ENCODE results near the gene SULF2. TPM values are rescaled to one million over a fixed set of nuclear protein-coding genes. Genes with fewer than 3 reads are reported as not detected.

SULF2 gene
- total RNA-seq, 4 donors from 2014 or later = 16.5 to 49.4 (median 31.1) TPM

DNA sequence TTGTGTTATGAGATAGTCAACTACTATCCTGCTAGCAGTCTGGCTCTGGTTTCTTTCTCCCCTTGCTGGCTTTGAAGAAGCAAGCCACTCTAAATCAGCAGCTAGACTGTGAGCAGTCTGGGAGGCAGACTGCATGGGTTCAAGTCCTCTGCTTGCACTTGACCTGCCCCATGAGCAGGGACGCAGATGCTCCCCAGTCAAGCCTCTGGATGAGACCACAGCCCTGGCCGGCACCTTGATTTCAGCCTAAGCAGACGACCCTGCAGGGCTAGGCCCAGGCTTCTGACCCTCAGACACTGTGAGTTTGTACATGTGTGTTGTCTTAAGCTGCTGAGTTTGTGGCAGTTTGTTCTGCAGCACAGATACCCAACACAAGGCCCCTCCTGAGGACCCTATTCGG, 105.8 kb downstream of the SULF2 start:
- TF ChIP-seq, protein P1, sequence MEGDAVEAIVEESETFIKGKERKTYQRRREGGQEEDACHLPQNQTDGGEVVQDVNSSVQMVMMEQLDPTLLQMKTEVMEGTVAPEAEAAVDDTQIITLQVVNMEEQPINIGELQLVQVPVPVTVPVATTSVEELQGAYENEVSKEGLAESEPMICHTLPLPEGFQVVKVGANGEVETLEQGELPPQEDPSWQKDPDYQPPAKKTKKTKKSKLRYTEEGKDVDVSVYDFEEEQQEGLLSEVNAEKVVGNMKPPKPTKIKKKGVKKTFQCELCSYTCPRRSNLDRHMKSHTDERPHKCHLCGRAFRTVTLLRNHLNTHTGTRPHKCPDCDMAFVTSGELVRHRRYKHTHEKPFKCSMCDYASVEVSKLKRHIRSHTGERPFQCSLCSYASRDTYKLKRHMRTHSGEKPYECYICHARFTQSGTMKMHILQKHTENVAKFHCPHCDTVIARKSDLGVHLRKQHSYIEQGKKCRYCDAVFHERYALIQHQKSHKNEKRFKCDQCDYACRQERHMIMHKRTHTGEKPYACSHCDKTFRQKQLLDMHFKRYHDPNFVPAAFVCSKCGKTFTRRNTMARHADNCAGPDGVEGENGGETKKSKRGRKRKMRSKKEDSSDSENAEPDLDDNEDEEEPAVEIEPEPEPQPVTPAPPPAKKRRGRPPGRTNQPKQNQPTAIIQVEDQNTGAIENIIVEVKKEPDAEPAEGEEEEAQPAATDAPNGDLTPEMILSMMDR (IDR thresholded peaks at IDR 0.05; ENCODE audit: low read depth) = no peak

DNA sequence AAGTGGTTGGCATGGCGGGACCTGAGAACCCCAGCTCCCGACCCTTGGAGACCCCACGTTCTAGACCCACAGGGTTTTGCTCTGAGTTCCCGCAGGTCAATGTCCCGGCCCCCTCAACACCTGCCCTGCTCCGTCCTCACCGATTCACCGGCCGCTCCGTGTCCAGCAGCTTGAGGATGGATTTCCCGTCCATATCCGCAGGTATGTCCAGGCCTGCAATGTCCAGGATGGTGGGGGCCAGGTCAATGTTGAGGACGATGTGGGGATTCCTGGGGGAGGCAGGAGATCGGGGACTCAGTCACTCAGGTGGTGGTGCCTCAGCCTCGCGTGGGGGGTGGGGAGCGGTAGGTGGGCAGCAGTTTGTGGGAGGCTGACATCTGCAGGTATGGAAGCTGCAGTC, 106.7 kb downstream of the SULF2 start:
- TF ChIP-seq, protein P1 (IDR thresholded peaks at IDR 0.05; ENCODE audit: low read depth) = no peak

DNA sequence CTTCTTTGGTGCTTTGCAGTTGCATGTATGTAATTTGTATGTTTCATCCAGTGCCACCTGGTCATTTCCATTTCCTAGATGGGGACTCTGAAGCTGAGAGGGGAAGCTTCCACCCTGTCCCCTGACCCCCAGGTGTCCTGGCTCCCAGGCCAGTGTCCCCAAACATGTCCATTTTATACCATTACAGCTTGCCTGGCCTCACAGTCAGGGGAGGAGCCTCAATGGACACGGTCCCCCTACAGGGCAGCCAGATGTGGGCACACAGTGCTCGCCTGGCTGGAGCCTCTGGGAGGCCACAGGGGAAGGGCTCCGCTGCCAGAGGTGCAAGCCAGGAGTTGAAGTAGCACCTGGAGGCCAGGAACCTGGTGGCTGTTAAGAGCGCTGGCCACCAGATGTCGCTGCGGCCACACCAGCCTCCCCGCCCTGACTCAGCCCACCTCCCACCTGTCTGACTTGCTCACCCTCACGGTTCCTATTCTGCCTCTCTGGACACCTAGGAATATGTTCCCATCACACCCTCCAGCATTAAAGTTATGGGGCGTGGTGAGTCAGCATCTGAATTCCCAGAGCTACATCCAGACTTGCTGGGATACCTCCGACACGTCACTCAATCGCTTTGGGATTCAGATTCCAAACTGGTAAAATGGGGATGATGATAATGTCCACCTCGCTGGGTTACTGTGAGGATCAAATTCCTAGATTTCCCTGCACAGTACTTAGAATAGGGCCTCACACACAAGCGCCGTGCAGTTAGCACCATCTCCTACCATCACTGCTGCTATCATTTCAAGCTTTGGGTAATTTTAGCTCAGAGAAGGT, 107.4 kb downstream of the SULF2 start:
- TF ChIP-seq, protein P1 (IDR thresholded peaks at IDR 0.05; ENCODE audit: low read depth) = no peak

DNA sequence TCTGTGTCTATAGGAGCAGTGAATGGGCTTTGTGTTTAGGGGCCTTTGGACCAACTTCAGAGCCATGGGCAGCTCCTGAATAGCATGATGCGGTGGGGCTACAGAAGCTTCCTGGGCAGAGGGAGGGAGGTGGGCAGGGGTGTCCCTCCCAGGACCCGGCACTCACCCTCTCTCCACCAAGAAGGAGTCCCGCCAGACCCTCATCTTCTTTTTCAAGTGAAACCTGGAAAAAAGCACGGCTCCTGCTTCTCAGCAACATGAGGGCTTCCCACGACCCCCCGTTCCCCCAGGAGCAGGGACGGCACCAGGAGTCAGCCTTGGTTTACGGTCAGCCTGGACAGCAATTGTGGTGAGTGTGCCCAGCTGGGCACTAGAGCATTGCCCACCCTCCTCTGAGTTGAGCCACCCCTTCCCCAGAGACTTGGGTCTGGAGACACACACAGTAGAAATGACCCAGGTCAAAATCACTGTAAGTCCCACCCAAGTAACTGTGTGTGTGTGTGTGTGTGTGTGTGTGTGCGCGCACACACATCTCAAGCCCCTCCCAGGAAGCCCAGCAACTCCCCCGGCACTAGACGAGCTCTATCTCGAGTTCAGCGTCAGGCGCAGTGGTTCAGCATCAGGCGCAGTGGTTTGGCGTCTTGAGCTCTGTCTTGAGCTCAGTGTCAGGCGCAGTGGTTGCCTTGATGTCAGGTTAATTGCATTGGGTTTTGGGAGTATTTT, 108.2 kb downstream of the SULF2 start:
- TF ChIP-seq, protein P1 (IDR thresholded peaks at IDR 0.05; ENCODE audit: low read depth) = no peak

DNA sequence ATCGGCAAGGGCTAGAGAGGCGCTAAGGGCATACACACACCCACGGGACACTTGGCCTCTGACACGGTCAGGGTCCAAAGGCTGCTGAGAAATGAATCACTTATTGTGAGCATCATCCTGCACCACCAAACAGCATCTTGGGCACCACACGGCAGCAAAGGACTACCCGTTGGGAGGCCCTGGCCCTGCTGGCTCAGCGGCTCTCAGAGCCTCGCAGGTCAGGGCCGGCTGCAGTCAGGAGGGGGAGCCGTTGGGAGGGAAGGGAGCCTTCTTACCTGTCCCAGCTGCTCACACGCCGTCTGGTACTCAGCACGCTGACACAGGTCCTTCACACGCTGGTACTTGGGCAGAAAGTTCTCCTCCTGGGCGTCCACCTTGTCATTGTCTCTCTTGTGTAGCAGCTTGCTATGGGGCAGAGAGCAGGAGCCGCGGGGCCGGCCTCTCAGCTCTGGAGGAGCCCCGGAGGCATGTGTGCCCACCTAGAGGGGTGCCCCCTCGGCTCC, 109.0 kb downstream of the SULF2 start:
- TF ChIP-seq, protein P1 (IDR thresholded peaks at IDR 0.05; ENCODE audit: low read depth) = no peak

DNA sequence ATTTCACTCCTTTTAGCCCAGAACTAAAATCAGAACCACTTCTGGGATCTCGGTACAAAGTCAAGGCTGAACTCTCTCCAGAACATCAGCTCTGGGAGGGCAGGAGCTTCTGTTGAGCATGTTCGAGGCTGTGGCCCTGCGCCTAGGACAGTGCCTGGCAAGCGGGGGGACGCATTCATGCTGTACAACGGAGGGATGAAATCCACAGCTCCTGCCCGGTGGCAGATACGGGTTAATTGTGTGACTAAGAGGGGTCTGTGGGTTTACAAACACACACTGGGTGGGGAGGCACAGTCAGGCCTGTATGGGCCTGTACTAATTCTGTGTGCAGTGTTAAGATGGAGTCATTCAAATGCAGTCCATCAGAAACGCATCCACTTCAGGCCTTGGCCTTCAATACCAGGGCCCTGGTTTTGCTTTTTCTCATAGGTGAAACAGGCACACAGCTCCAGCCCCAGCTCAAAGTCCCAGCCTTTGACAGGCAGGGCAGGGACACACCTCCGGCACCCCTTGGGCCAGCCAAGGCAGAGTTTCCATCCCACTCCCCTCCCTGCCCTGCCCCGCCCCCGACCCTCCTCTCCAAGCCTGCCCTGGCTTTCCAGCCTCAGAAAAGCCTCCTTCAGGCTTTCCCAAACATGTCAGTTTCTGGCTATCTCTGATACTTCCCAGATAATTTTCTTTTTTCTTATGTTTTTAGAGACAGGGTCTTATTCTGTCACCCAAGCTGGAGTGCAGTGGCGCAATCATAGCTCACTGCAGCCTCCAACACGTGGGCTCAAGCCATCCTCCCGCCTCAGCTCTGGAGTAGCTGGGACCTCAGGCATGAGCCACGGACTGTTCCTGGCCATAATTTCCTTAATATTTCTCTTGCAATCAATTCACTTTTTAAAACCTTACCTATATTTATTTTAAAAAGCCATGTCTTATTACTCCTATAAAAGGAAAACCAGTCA, 109.8 kb downstream of the SULF2 start:
- TF ChIP-seq, protein P1 (IDR thresholded peaks at IDR 0.05; ENCODE audit: low read depth) = no peak

All from subcutaneous adipose tissue (tissue), 4 donors.